Activated T-cell treated with anti-CD3 and anti-CD28 coated beads, Interleukin-2, amount 50 U/mL, for 72 hours (primary cell): ENCODE measurements around the gene AMPH. TPM values are rescaled to one million over a fixed set of nuclear protein-coding genes. Genes with fewer than 3 reads are reported as not detected.

Experiments
- ATAC-seq, 2 donors: fragments of 150-1000 bp; cut with Tn5 transposase; replicated peaks in 1 of 2; 2 replicates each; pipeline ENCODE4 v1.10.0; 2021; ENCODE audit warnings: moderate library complexity in 2 of 2, mild to moderate bottlenecking in 1 of 2
- DNase-seq, 2 donors: peaks; one replicate each; pipeline ENCODE4 v3.0.0; 2021 to 2022; ENCODE audit warnings: mixed read lengths in 1 of 2
- H3K27ac Mint-ChIP-seq: one replicate; pipeline ENCODE4 v1.8.0; 2022; ENCODE audit warnings: mild to moderate bottlenecking, moderate library complexity, mixed read lengths
- H3K27me3 Mint-ChIP-seq: one replicate; pipeline ENCODE4 v1.8.0; 2022; ENCODE audit warnings: low read depth, mixed read lengths
- H3K36me3 Mint-ChIP-seq, 2 donors: one replicate each; pipeline ENCODE4 v1.8.0; 2022; ENCODE audit warnings: mixed read lengths in 2 of 2, mild to moderate bottlenecking in 1 of 2; ENCODE audit not compliant: insufficient read depth in 2 of 2
- H3K4me1 Mint-ChIP-seq: one replicate; pipeline ENCODE4 v1.8.0; 2022; ENCODE audit warnings: low read depth, mixed read lengths
- H3K4me3 Mint-ChIP-seq, 2 donors: one replicate each; pipeline ENCODE4 v1.8.0; 2022; ENCODE audit warnings: mild to moderate bottlenecking in 2 of 2, mixed read lengths in 2 of 2, moderate library complexity in 2 of 2
- H3K9me3 Mint-ChIP-seq, 2 donors: one replicate each; pipeline ENCODE4 v1.8.0; 2022; ENCODE audit warnings: mixed read lengths in 2 of 2
- total RNA-seq, 2 donors: library from RNA; stranded (reverse); gene quantifications; one replicate each; pipeline ENCODE4 v1.2.3, GENCODE V29; 2022

Gene AMPH
- total RNA-seq, 2 donors from 2014 or later: 0.07 to 0.53 TPM

- ATAC-seq (no peak), DNase-seq (no peak)
- no peaks in the 10 kb centered on the region for H3K4me1 Mint-ChIP-seq
Observed at GRCh38 chr7:38548605-38549004, 82.6 kb downstream of the AMPH start.

GRCh38 chr7:38546763-38547162, 84.4 kb downstream of the AMPH start:
- no peak for DNase-seq

More at GRCh38 chr7:38548605-38549004, 82.6 kb downstream of the AMPH start:
- no peaks in the 10 kb centered on the region for H3K9me3 Mint-ChIP-seq
- no peaks in the 10 kb centered on the region for H3K36me3 Mint-ChIP-seq
- H3K27me3 Mint-ChIP-seq: peaks cover 10% of the 10 kb centered on the region
- H3K4me3 Mint-ChIP-seq: no peak overlapping the region
- no peak overlapping the region for H3K27ac Mint-ChIP-seq

GRCh38 chr7:38545977-38546376, 85.2 kb downstream of the AMPH start:
- H3K27me3 Mint-ChIP-seq: peaks cover 10% of the 10 kb centered on the region
- H3K36me3 Mint-ChIP-seq: no peaks in the 10 kb centered on the region
- ATAC-seq (no peak), DNase-seq (no peak)
- H3K4me1 Mint-ChIP-seq: no peaks in the 10 kb centered on the region
- no peak overlapping the region for H3K27ac Mint-ChIP-seq
- no peaks in the 10 kb centered on the region for H3K9me3 Mint-ChIP-seq
- H3K4me3 Mint-ChIP-seq: no peak overlapping the region

More at GRCh38 chr7:38546763-38547162, 84.4 kb downstream of the AMPH start:
- ATAC-seq: no peak
- no peaks in the 10 kb centered on the region for H3K9me3 Mint-ChIP-seq
- no peak overlapping the region for H3K4me3 Mint-ChIP-seq
- H3K27ac Mint-ChIP-seq: no peak overlapping the region
- H3K36me3 Mint-ChIP-seq: no peaks in the 10 kb centered on the region
- H3K27me3 Mint-ChIP-seq: peaks cover 10% of the 10 kb centered on the region
- no peaks in the 10 kb centered on the region for H3K4me1 Mint-ChIP-seq

GRCh38 chr7:38542156-38542555, 89.0 kb downstream of the AMPH start:
- Mint-ChIP-seq H3K4me1 (peaks cover 14% of the 10 kb centered on the region), H3K4me3 (no peak overlapping the region), H3K36me3 (no peaks in the 10 kb centered on the region), H3K9me3 (no peaks in the 10 kb centered on the region), H3K27ac (no peak overlapping the region), H3K27me3 (peaks cover 18% of the 10 kb centered on the region)
- ATAC-seq (no peak), DNase-seq (no peak)

- peaks cover 14% of the 10 kb centered on the region for H3K27me3 Mint-ChIP-seq
- H3K36me3 Mint-ChIP-seq: no peaks in the 10 kb centered on the region
- DNase-seq (no peak), ATAC-seq (no peak)
- H3K4me3 Mint-ChIP-seq: no peak overlapping the region
- H3K4me1 Mint-ChIP-seq: peaks cover 14% of the 10 kb centered on the region
- H3K9me3 Mint-ChIP-seq: no peaks in the 10 kb centered on the region
- H3K27ac Mint-ChIP-seq: no peak overlapping the region
Observed at GRCh38 chr7:38541440-38541839, 89.7 kb downstream of the AMPH start.

GRCh38 chr7:38539477-38540081, 91.6 kb downstream of the AMPH start:
- no peak overlapping the region for H3K27ac Mint-ChIP-seq
- H3K4me1 Mint-ChIP-seq: peaks cover 14% of the 10 kb centered on the region

GRCh38 chr7:38535073-38535472, 96.1 kb downstream of the AMPH start:
- Mint-ChIP-seq H3K27ac (no peak overlapping the region), H3K9me3 (no peaks in the 10 kb centered on the region), H3K36me3 (no peaks in the 10 kb centered on the region), H3K27me3 (peaks cover 38% of the 10 kb centered on the region), H3K4me1 (peaks cover 17% of the 10 kb centered on the region), H3K4me3 (no peak overlapping the region)
- no peak for ATAC-seq
- DNase-seq: no peak

More at GRCh38 chr7:38539477-38540081, 91.6 kb downstream of the AMPH start:
- no peak for DNase-seq
- ATAC-seq: peak; percentile 21 to 34
- Mint-ChIP-seq H3K9me3 (no peaks in the 10 kb centered on the region), H3K4me3 (no peak overlapping the region), H3K36me3 (no peaks in the 10 kb centered on the region), H3K27me3 (peaks cover 14% of the 10 kb centered on the region)

- DNase-seq: no peak
- Mint-ChIP-seq H3K4me1 (peaks cover 18% of the 10 kb centered on the region), H3K36me3 (no peaks in the 10 kb centered on the region), H3K9me3 (no peaks in the 10 kb centered on the region), H3K27me3 (peaks cover 10% of the 10 kb centered on the region), H3K4me3 (no peak overlapping the region), H3K27ac (no peak overlapping the region)
- ATAC-seq: peak in 1 of 2 donors; percentile 36
Observed at GRCh38 chr7:38525857-38526256, 105.3 kb downstream of the AMPH start.

- Mint-ChIP-seq H3K4me3 (no peak overlapping the region), H3K27me3 (peaks cover 7% of the 10 kb centered on the region), H3K9me3 (no peaks in the 10 kb centered on the region), H3K4me1 (peaks cover 16% of the 10 kb centered on the region), H3K36me3 (no peaks in the 10 kb centered on the region), H3K27ac (no peak overlapping the region)
- no peak for ATAC-seq
- DNase-seq: no peak
Observed at GRCh38 chr7:38524786-38525185, 106.4 kb downstream of the AMPH start.

GRCh38 chr7:38520741-38521140, 110.4 kb downstream of the AMPH start:
- peaks cover 1 to 2% of the 10 kb centered on the region in 2 donors for H3K36me3 Mint-ChIP-seq
- no peaks in the 10 kb centered on the region for H3K27me3 Mint-ChIP-seq
- ATAC-seq (no peak), DNase-seq (no peak)
- no peak overlapping the region for H3K4me3 Mint-ChIP-seq
- H3K9me3 Mint-ChIP-seq: peaks cover 2 to 9% of the 10 kb centered on the region in 2 donors
- peaks cover 9% of the 10 kb centered on the region for H3K4me1 Mint-ChIP-seq
- no peak overlapping the region for H3K27ac Mint-ChIP-seq

- ATAC-seq: no peak
- H3K27ac Mint-ChIP-seq: no peak overlapping the region
- no peaks in the 10 kb centered on the region for H3K27me3 Mint-ChIP-seq
- DNase-seq: no peak
- H3K4me3 Mint-ChIP-seq: no peak overlapping the region
- H3K36me3 Mint-ChIP-seq: peaks cover 4 to 8% of the 10 kb centered on the region in 2 donors
- peaks cover 5% of the 10 kb centered on the region for H3K4me1 Mint-ChIP-seq
- H3K9me3 Mint-ChIP-seq: peaks cover 8 to 14% of the 10 kb centered on the region in 2 donors
Observed at GRCh38 chr7:38518541-38518940, 112.6 kb downstream of the AMPH start.

- Mint-ChIP-seq H3K27ac (no peak overlapping the region), H3K27me3 (peaks cover 7% of the 10 kb centered on the region), H3K36me3 (peaks cover 4 to 8% of the 10 kb centered on the region in 2 donors), H3K4me3 (no peak overlapping the region), H3K4me1 (no peaks in the 10 kb centered on the region), H3K9me3 (peaks cover 8 to 14% of the 10 kb centered on the region in 2 donors)
- ATAC-seq (no peak), DNase-seq (no peak)
Observed at GRCh38 chr7:38512704-38513103, 118.5 kb downstream of the AMPH start.

- Mint-ChIP-seq H3K36me3 (peaks cover 4 to 8% of the 10 kb centered on the region in 2 donors), H3K9me3 (peaks cover 8 to 11% of the 10 kb centered on the region in 2 donors), H3K4me1 (no peaks in the 10 kb centered on the region), H3K27me3 (peaks cover 7% of the 10 kb centered on the region), H3K27ac (no peak overlapping the region), H3K4me3 (no peak overlapping the region)
- no peak for ATAC-seq
- no peak for DNase-seq
Observed at GRCh38 chr7:38512291-38512690, 118.9 kb downstream of the AMPH start.

GRCh38 chr7:38507384-38507783, 123.8 kb downstream of the AMPH start:
- Mint-ChIP-seq H3K4me3 (no peak overlapping the region), H3K27me3 (peaks cover 22% of the 10 kb centered on the region), H3K9me3 (no peaks in the 10 kb centered on the region), H3K4me1 (no peaks in the 10 kb centered on the region), H3K36me3 (no peaks in the 10 kb centered on the region), H3K27ac (no peak overlapping the region)
- ATAC-seq (no peak), DNase-seq (no peak)
